Prostate gland (tissue), 2 donors: Measurements from ENCODE around the gene COL4A3. TPM values are rescaled to one million over a fixed set of nuclear protein-coding genes. Genes with fewer than 3 reads are reported as not detected.

ENCODE experiments used
- DNase-seq: peaks from one replicate; pipeline ENCODE4 v3.0.0-alpha.2; 2019; ENCODE audit warnings: low spot score
- H3K27ac ChIP-seq, 2 donors: fragments of 200-600 bp; sonication (generic); 2 replicates each; pipeline ENCODE4 v1.5.1; 2017 to 2019
- H3K27me3 ChIP-seq: fragments of 200-600 bp; sonication (generic); replicated peaks from 2 replicates; pipeline ENCODE4 v1.5.1; 2019; ENCODE audit not compliant: insufficient read depth
- H3K36me3 ChIP-seq, 2 donors: fragments of 200-600 bp; sonication (generic); 1 replicate in 1 of 2; 2 replicates in 1 of 2; pipeline versions ENCODE4 v1.5.1 to v1.8.1; 2017 to 2019
- H3K4me1 ChIP-seq: fragments of 200-600 bp; sonication (generic); replicated peaks from 2 replicates; pipeline ENCODE4 v1.5.1; 2019
- H3K4me3 ChIP-seq, 2 donors: fragments of 200-600 bp; sonication (generic); 2 replicates each; pipeline ENCODE4 v1.5.1; 2017 to 2019
- H3K9me3 ChIP-seq: fragments of 200-600 bp; sonication (generic); 2 replicates; pipeline ENCODE4 v1.5.1; 2017
- CTCF ChIP-seq, 4 experiments: fragments of 200-600 bp in 2 of 4; fragments of 450-650 bp in 2 of 4; sonication (generic) in 2 of 4; IDR thresholded peaks; 1 replicate in 3 of 4; 2 replicates in 1 of 4; pipeline ENCODE4 v1.5.1; 2016 to 2019; ENCODE audit warnings: antibody characterized with exemption in 4 of 4, mild to moderate bottlenecking in 2 of 4, moderate library complexity in 2 of 4
- POLR2A ChIP-seq: fragments of 450-650 bp; IDR thresholded peaks from one replicate; pipeline ENCODE4 v1.6.1; 2016; ENCODE audit warnings: antibody characterized with exemption, mild to moderate bottlenecking
- POLR2AphosphoS5 ChIP-seq: sonication (generic); formaldehyde crosslinking; IDR thresholded peaks from one replicate; pipeline ENCODE4 v1.6.1; 2017; ENCODE audit warnings: antibody characterized with exemption
- WGBS: methylation state at CpG from one replicate; pipeline ENCODE4 v1.1.5; 2018; 5-methylcytosine and 5-hydroxymethylcytosine counted together
- intact Hi-C: fragments of 100-400 bp; cut with DNase I; formaldehyde crosslinking; loops from one replicate; pipeline ENCODE4 v1.14.2; 2022
- total RNA-seq, 2 donors: library from RNA; depleted of rRNA; stranded (reverse); fragments of >200 nt; gene quantifications; one replicate each; pipeline ENCODE4 v1.1.0, GENCODE V29; 2016

The COL4A3 gene
- total RNA-seq, 2 donors from 2014 or later: 3.5 to 7.0 TPM

- Histone ChIP-seq H3K4me3 (no peak overlapping the region), H3K27me3 (no peaks in the 10 kb centered on the region), H3K4me1 (no peaks in the 10 kb centered on the region), H3K36me3 (no peaks in the 10 kb centered on the region), H3K9me3 (no peaks in the 10 kb centered on the region), H3K27ac (no peak overlapping the region)
- 76% methylated on average over 7 of the region's 7 CpGs for WGBS
- TF ChIP-seq CTCF (IDR thresholded peaks at IDR 0.05) (no peak), POLR2A (no peak), POLR2AphosphoS5 (no peak)
- intact Hi-C loops: no loop called here
- no peak for DNase-seq
Measured at GRCh38 chr2:227347117-227347516, 182.7 kb downstream of the COL4A3 start.

DNA sequence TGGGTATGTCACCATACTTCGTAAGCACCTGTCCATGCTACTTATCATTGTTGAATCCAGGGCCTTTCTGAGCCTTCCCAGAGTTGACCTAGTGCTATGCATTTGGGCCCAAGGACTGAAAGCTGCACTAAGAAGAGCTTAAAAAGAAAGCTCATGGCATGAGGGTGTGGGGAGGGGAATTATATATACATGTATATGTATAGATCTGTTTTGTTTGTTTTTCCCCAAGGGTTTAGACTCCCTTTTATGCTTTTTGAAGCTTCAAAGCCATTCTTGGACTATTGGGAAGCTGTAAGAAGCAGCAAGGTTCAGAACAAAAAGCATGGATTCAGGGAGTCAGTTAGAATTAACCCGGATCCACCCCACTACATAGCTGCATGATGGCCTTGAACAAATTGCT is 183.9 kb downstream of the COL4A3 start:
- TF ChIP-seq CTCF (IDR thresholded peaks at IDR 0.05) (no peak), POLR2AphosphoS5 (no peak), POLR2A (no peak)
- Histone ChIP-seq H3K4me1 (no peaks in the 10 kb centered on the region), H3K27me3 (no peaks in the 10 kb centered on the region), H3K9me3 (no peaks in the 10 kb centered on the region), H3K4me3 (no peak overlapping the region), H3K36me3 (no peaks in the 10 kb centered on the region), H3K27ac (no peak overlapping the region)
- intact Hi-C loops: no loop called here
- no peak for DNase-seq
- WGBS: 96% methylated on average over 2 of the region's 2 CpGs

GRCh38 chr2:227349989-227350612 is 185.7 kb downstream of the COL4A3 start:
- no peak overlapping the region for H3K27ac ChIP-seq
- TF ChIP-seq CTCF (IDR thresholded peaks at IDR 0.05) (no peak), POLR2A (no peak), POLR2AphosphoS5 (no peak)
- no peak overlapping the region for H3K4me3 ChIP-seq
- WGBS: 67% methylated on average over 7 of the region's 7 CpGs
- H3K9me3 ChIP-seq: no peaks in the 10 kb centered on the region
- H3K4me1 ChIP-seq: no peaks in the 10 kb centered on the region
- no peak for DNase-seq
- no peaks in the 10 kb centered on the region for H3K36me3 ChIP-seq
- no peaks in the 10 kb centered on the region for H3K27me3 ChIP-seq
- intact Hi-C loops: no loop called here

DNA sequence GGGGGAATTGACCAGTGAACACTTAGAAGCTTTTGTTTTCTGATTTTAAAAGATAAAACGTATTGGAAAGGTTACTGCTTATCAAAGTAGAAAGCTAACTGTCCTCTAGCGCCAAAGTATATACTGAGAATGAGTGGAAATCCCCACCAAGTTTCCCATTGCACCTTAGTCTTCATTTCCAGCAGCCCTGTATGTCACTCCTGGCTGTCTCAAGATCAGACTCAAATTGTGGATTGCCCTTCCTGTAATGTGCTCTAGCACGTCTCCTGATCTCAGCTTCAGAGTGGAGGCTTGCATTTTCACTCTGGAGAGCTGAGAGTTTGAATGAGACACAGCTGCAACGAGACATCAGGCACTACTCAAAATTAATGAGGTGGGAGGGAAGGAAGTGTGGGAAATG is 187.2 kb downstream of the COL4A3 start:
- Histone ChIP-seq H3K27ac (no peak overlapping the region), H3K9me3 (no peaks in the 10 kb centered on the region), H3K27me3 (no peaks in the 10 kb centered on the region), H3K36me3 (no peaks in the 10 kb centered on the region), H3K4me3 (no peak overlapping the region), H3K4me1 (no peaks in the 10 kb centered on the region)
- 71% methylated on average over 4 of the region's 4 CpGs for WGBS
- no peak for DNase-seq
- intact Hi-C loops: no loop called here
- no peak for TF ChIP-seq POLR2AphosphoS5
- no peak for TF ChIP-seq POLR2A
- no peak for TF ChIP-seq CTCF (IDR thresholded peaks at IDR 0.05)

DNA sequence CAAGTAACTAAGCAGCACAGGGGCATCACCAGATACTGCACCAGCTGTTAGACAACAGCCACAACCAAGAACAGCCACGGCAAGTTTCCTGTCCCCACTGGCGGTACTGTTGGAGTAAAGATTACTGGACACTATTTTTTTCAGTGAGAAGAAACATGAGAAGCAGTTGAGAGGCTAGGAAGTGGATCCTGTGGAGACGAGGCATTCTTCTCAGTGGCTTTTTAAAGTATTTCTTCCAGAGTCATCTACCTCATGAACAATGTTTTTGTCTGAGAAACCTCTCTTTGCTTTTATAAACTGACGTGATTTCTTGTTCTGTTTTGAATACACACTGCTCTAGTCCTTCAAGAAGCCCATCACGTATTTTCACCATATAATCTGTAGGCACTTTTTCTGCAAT is 195.9 kb downstream of the COL4A3 start:
- no peak for TF ChIP-seq POLR2AphosphoS5
- TF ChIP-seq POLR2A: no peak
- TF ChIP-seq CTCF (IDR thresholded peaks at IDR 0.05): no peak
- Histone ChIP-seq H3K27me3 (no peaks in the 10 kb centered on the region), H3K27ac (no peak overlapping the region), H3K4me1 (no peaks in the 10 kb centered on the region), H3K9me3 (no peaks in the 10 kb centered on the region), H3K36me3 (no peaks in the 10 kb centered on the region), H3K4me3 (no peak overlapping the region)
- WGBS: 78% methylated on average over 5 of the region's 5 CpGs
- intact Hi-C loops: no loop called here
- DNase-seq: no peak
